Endometrial microvascular endothelial cells (primary cell): ENCODE data around the gene A4GALT. TPM values are rescaled to one million over a fixed set of nuclear protein-coding genes. Genes with fewer than 3 reads are reported as not detected.
"Not testable (repeated sequence)": the region's sequence is repeated elsewhere in the genome, so short reads cannot be mapped to it uniquely, and the experiment has no call there.

Experiments used
- in situ Hi-C: cut with HindIII; loops from 2 replicates; pipeline ENCODE4 v1.10.0; 2017; ENCODE audit warnings: low sequenced_read_pairs, low pct_unique_long_range_greater_than_20kb; ENCODE audit errors: inconsistent ontology term
- total RNA-seq: library from RNA; depleted of rRNA; stranded (reverse); fragments of >200 nt; gene quantifications from one replicate; pipeline ENCODE4 v1.2.3, GENCODE V29; 2015; ENCODE audit errors: inconsistent ontology term

A4GALT gene, protein sequence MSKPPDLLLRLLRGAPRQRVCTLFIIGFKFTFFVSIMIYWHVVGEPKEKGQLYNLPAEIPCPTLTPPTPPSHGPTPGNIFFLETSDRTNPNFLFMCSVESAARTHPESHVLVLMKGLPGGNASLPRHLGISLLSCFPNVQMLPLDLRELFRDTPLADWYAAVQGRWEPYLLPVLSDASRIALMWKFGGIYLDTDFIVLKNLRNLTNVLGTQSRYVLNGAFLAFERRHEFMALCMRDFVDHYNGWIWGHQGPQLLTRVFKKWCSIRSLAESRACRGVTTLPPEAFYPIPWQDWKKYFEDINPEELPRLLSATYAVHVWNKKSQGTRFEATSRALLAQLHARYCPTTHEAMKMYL
- 28.7 TPM for total RNA-seq

DNA sequence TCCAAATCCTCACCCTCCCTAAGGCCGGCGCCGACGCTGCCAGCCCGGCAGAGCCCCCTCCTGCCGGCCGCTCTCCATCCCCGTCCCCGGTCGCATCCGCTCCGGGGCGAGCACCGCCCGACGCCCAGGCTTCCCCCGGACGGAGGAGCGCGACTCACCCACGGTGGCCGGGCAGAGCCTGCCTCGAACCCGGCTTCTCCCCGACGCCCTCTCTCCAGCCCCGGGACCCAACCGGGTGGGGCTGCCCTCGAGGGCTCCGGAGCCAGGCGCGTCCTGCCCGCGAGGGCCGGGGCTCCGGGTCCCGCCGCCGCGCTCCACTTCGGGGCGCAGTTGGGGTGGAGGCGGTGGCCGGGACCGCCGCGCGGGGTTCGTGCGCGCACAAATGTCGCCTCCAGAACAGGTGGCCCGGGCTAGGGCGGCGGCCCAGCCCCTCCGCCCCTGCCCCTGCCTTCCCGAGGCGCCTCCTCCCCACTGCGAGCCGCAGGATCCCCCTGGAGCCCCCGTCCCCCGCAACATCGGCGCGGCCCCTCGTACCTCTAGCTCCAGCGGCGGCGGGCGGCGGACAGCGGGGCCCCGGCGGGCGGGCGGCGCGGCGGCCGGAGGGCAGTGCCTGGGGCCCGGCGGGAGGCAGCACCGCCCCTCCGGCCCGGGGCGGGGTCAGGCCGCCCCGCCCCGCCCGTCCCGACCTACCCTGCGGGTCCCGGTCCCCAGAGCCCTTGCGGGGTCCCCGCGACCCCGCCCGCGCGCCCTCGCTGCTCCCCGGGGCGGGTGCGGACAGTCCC is at the start of gene A4GALT:
Gene A4GALT (minus strand): TSS at position 608 of the 782 bp plus-strand sequence. CDS start 26,919 bp downstream, outside the sequence.
- in situ Hi-C loops = no loop called here

DNA sequence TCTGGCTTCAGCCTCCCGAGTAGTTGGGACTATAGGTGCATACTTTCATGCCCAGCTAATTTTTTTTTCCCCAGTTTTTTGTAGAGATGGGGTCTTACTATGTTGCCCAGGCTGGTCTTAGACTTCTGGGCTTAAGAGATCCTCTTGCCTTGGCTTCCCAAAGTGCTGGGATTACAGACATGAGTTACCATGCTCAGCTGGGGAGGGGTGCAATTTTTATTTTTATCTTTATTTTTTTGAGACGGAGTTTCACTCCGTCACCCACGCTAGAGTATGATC is 49.7 kb upstream of the A4GALT start:
- in situ Hi-C loops = no loop called here

DNA sequence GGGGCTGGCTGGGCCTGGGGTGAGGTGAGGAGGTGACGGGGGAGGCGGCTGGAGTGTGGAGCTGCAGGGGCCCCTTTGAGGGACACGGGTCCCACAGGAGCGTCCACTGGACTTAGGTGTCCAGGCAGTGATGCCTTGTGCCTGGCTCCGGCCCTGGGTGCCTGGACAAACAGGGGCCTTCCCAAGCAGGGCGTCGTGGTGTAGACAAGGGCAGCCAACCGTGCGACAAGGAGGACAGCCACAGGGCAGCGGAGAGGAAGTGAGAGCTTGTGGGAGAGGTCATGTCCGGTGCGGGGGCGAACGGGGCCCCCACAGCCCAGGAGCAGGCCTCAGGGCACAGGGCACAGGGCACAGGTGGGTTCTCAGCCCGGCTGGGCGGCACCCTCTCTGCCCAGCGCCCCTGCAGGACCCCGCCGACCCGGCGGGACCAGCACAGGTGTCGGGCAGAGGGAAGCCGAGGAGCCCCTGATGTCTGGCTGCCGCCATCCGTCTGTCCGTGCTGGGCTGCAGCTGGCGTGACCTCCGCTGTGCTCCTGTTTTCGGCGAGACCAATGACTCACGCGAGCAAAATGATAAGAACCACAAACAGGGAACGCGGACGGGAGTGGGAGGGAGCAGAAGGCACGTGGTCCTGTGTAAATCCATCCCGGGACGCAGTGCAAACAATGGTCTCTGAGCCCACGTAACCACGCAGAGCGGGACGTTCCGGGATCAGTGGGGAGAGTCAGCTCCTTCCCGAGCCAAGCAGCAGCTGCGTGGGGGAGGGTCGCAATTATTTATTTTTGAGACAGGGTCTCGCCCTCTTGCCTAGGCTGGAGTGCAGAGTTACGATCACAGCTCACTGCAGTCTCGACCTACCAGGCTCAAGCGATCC is 49.1 kb upstream of the A4GALT start:
- in situ Hi-C loops = no loop called here

DNA sequence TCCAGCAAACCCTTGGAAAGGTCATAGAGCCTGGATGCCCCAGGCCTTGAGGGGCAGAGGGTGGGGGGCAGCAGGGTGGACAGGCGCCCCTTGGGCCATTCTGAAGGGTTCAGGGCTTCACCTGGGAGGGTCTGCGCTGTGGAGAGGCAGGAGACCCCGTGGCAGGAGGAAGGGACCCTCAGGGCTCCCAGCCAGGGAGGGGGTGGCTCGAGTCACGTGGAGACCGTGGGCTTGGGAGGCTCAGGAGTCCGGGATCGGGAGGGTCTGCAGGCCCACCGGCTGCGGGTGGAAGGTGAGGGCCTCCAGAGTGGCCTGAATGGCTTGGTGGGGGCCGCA is 48.5 kb upstream of the A4GALT start:
- in situ Hi-C loops = no loop called here

DNA sequence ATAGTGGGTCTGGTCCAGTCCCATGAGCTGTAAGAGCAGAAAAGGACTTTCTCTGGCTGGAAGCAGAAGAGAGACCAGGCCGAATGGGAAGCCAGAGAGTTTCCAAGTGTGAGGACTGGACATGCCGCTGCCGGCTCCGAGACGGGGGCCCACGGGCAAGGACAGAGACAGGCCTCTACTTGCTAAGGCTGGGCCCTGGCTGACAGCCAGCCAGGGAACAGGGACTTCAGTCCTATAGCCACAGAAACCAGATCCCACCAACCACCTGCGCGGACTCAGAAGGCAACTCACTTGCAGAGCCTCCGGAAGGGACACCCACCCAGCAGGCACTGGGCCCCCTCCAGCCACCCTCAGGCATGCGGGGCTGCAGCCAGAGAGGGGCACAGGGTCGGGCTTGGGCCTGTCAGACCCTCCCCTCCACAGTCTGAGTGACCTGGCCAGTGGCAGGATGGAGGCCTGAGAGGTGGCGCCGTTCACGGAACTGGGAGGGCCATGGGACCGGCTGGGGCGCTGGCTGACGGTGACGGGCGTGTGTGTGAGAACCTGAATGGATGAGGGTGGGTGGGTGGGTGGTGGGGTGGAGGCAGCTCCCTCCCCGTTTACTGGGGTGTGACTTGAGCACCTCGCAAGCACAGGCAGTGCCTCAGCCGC is 47.8 kb upstream of the A4GALT start:
- in situ Hi-C loops = no loop called here

DNA sequence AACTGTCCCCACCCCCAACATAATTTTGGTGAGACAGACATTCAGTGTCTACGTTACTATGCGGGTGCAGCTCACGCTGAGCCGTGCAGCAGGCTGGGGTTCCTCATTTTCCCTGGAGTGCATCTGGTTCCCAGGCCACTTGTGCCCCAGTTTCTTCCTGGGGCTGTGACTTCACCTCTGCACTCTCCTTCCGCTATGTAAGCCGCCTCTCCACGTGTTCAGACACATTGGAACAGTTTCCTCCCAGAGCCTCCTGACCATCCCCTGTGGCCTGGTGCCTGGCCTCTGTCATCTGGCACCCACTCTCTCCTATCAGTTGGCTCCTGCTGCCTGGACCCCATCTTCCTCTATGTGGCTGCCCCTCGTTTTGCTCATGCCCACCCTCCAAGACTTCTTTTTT is 46.2 kb upstream of the A4GALT start:
- in situ Hi-C loops = no loop called here

DNA sequence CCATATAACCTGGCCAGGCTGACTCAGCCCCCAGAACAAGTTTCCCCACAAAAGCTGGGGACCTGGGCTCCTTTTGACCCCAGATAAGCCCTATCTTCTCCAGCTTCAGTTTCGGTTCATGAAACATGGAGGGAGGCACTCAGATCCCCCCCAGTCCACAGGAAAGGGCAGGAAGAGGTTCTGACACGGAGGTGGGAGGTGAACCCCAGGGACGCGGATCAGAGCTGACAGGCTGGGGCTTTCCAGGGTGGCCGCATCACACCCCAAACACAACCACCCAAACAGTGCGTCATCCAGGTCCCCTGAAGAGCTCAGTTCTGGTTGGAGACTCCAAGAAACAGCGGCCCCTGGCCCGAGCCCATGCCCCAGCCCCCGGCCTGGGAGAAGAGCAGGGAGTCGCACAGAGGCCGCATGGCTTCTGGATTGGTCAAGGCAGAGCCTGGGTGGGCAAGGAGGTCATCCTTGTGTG is 44.3 kb upstream of the A4GALT start:
- in situ Hi-C loops = no loop called here

DNA sequence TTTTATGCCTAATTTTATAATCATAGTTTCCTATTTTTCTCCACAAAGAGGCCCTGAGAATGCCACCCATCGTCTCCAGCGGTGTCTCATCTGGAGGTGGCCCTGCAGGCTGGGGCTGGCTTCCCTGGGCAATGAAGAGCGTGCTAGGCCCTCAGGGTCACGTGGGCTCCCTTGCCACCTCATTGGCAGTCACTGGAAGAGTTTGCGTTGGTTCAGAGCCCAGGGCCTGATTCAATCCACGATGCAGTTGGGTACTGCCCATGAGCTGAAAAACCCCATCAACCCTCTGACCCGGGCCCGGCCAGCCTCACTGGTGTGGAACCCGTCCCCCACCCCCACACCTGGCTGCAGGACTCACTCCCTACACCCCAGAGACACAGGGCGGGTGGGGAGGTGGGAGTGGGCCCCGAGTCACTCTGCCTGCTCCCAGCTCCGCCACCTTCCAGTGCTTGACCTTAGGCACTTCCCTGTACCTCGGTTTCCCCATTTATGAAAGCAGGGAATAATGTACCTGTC is 43.4 kb upstream of the A4GALT start:
- in situ Hi-C loops = no loop called here

DNA sequence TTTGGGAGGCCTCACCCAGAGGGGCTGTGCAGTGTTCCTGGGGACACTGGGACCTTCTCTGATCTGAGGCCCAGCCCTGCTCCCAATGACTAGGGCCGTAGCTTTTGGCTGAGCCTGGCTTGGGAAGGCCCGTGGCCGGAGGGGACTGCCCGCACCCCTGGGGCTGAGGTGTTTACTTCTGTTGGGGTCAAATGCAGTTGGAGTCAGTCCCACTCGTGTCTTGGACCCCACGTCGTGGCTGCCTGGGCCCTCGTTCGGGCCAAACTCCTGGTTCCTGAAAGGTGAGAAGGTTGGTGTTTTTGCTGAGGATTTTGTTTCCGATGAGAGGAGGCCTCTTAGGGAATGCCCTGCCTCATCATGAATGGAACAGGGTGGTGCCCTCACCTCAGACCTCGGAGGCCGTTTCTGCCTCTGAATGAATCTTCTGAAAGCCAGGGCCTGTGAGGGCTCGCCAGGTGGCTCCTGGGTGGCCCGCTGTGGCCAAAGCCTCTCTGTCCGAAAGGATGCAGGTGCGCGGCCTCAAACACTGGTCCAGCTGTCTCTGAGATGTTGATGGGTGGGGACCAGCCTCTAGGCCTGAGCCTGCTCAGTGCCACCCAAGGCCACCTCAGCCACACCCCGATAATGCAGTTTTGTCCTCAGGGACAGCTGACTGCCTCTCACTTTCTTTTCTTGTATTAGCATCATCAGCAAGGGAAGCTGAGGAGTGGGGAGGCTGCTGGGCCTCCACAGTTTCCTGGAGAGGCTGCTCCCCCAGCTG is 40.3 kb upstream of the A4GALT start:
- in situ Hi-C loops = no loop called here

DNA sequence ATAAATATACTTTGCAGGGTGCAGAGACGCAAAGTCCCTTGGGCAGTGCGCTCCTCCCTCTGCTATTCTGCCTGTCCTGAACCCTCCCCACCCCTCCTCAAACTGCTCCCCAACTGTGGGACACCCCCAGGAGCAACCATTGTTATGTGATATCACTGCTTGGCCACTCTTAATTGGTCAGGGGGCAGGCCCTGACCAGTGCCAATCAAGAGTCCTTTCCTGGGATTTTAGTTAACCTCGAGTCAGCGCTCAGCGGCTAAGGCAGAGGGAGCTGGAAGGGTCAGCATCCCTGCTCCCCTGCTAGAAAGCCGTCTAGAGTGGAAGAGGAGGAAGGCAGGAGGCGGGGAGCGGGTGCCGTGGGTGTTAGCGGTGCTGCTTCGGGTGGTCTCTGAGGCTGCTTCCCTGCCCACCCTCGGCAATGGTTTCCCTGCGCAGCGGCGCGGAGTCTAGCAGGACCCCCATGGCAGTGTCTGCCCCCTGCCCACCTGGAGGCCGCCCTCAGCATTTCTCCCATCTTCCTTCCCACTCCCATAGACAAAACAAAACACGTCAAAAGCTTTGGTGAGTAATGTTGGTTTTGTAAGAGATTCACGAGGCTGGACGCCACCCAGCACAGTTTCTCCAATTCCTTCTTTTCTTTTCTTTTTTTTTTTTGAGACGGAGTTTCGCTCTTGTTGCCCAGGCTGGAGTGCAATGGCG is 38.4 kb upstream of the A4GALT start:
- in situ Hi-C loops = no loop called here

DNA sequence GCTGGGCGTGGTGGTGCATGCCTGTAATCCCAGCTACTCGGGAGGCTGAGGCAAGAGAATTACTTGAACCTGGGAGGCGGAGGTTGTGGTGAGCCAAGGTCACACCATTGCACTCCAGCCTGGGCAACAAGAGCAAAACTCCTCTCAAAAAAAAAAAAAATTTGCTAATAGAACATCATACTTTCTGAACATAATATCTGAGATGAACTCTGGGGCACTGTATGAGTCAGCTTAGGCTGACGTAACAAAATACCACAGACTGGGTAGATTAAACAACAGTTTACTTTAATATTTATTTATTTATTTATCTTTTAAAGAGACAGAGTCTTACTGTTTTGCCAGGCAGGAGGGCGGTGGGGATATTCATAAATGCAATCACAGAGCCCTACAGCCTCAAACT is 34.9 kb upstream of the A4GALT start:
- in situ Hi-C loops = not testable (repeated sequence)

DNA sequence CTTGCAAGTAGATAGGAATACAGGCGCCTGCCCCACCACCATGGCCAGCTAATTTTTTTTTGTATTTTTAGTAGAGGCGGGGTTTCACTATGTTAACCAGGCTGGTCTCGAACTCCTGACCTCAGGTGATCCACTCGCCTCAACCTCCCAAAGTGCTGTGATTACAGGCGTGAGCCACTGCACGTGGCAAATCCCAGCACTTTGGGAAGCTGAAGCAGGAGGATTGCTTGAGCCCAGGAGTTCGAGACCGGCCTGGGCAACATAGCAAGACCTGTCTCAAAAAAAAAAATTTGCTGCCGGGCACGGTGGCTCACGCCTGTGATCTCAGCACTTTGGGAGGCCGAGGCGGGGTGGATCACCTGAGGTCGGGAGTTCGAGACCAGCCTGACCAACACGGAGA is 34.5 kb upstream of the A4GALT start:
- in situ Hi-C loops = not testable (repeated sequence)

DNA sequence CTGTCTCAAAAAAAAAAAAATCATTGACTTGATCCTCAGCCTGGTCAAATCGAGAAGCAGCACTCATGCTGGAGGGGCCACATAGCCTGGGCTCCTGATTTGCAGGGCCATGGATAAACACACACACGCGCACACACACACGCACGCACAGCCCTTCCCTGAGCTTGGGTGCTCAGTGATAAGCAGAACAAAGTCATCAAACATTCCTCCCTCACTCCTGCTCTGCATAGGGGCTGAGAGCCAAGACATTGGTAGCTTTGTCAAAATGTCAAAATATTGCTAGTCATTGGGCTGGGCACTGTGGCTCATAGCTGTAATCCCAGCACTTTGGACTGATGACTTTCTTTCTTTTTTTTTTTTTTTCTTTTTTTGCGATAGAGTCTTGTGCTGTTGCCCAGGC is 34.0 kb upstream of the A4GALT start:
- in situ Hi-C loops = no loop called here

DNA sequence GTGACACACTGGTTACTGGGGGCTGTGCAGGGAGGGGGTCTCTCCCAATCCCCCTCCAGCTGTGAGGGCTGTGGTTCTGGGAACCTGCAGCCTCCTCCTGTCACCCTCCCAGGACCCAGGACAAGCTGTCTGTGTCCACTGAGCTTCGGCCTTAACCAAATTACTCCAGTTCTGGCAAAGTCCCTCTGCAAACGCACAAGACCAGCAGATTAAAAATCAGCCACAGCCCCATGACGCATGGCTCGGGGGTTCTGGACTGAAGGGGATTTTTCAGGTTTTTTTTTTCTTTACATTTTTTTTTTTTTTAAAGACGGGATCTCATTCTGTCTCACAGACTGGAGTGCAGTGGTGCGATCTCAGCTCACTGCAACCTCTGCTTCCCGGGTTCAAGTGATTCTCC is 32.2 kb upstream of the A4GALT start:
- in situ Hi-C loops = no loop called here

DNA sequence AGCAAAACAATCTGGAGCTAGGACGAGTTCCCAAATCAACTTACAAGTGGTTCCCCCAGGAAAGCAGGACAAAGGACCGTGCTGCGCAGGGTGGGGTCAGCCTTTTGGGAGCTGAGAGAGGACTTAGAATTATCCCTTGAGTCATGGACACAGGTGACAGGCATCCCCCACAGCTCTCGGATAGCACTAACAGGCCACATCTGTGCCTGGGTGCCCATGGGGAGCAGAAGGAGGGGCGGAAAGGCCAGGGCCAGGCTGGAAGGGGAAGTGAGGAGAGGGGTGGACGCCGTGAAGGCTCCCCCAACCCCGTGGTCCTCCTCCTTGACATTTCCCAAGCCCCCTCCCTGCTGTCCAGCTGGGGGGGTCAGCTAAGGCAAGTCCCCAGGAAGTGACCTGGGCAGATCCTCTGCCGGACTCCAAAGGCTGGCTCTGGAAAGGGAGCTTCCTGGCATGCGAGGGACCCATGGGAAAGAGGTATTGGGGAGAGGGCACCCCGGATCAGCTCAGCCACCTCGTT is 31.6 kb upstream of the A4GALT start:
- in situ Hi-C loops = no loop called here

DNA sequence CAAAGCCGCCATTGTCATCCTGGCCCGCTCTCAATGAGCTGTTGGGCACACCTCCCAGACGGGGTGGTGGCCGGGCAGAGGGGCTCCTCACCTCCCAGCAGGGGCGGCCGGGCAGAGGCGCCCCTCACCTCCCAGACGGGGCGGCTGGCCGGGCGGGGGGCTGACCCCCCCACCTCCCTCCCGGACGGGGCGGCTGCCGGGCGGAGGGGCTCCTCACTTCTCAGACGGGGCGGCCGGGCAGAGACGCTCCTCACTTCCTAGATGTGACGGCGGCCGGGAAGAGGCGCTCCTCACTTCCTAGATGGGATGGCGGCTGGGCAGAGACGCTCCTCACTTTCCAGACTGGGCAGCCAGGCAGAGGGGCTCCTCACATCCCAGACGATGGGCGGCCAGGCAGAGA is 29.8 kb upstream of the A4GALT start:
- in situ Hi-C loops = not testable (repeated sequence)

DNA sequence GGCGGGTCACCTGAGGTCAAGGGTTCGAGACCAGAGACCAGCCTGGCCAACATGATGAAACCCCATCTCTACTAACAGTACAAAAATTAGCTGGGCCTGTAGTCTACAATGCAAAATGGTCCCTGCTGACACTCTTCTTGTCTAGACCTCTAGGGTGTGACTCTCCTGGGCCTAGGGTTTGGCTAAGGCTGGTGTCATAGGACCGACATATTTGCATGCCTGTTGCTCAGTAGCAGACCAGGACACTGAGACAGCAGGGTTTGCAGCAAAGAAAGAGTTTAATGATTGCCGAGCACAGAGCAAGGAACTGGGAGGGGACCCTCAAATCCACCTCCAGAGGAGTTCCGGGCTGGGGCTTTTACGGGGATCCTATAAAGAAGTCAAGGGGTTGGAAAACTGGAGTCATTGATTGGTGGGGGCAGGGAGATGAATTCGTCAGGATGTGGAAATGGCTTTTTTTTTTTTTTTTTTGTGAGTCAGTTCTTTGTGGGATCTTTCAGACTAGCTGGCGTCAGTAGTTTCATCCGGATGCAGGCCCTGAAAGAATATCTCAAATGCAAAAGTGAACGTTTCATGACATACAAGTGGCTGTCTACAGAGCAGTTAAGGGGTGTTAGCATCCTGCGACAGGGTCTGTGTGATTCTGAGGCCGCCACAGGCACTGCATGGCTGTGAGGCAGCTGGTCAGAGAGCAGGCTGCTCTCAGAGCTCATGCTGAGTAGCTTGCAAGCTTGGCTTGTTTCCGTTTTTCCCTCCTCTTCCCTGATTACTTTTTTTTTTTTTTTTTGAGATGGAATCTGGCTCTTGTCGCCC is 27.2 kb upstream of the A4GALT start:
- in situ Hi-C loops = no loop called here
